ENCODE measurements around the gene VWC2.

The VWC2 gene

GRCh38 chr7:49852619-49853462 is 79.4 kb downstream of the VWC2 start:
- peak; percentile 41 for DNase-seq

DNA sequence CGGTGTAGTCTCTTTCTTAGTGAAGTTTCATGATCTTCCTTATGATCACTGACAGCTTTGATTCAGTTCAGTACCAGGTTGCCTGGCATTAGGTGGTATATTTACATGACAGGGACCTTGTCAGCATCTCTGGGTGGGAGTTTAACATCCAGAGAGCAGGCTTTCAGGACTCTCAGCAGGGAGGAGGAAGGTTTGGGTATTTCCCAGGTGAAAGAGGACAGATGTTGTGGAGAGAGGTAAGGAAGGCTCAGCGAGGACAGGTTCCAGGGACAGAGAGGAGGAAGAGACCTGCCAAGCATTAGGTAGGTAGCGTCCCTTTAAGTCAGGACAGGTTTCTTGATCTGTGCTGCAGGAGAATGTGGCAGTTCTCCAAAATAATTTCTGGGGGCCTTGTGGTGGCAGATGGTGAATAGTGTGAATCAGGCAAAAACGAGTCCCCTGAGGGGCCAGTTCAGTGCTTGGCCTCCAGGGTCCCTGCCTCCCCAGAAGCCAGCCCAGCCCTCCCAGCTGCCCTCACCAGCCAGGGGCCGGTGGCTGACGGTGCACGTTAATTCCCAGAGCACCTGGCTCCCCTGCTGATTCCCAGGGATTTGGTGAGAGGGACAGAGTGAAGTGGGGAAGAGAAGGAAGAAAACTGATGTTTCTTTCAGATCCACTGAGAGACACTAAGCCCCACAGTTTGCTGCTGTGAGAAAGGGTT is 82.0 kb downstream of the VWC2 start:
- no peak for DNase-seq

- no peak for DNase-seq
These were observed 86.9 kb downstream of the VWC2 start for GRCh38 chr7:49860293-49860692.

DNA sequence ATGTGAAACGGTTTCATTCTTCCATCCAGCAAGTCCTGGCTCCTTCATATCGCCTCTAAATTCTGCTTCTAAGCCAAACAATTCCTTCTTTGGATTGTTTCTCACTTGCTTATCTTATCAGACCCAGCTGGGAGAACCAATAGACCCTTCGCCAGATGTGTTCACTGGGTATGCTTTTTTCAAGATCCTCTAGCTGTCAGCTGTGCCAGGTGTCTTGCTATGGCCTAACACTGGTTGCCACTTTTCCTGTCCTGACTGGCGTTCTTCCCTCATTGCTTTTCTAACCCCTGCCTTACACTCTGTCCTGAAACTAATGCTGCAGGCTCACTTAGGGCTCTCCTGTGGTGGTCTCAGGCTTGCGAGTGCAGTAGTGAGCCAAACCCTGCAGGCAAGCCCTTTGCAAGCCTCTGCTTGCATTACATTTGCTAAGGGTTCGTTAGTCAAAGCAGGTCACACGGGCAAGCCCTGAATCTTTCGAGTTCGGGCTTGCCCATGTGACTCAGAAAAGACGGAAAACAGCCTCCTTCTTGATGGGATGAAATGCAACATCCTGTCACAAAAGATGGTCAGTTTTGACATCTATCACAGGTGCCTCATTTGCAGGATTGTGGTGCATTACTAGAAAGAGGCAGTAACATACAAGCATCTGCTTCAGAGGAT is 92.8 kb downstream of the VWC2 start:
- no peak for DNase-seq

DNA sequence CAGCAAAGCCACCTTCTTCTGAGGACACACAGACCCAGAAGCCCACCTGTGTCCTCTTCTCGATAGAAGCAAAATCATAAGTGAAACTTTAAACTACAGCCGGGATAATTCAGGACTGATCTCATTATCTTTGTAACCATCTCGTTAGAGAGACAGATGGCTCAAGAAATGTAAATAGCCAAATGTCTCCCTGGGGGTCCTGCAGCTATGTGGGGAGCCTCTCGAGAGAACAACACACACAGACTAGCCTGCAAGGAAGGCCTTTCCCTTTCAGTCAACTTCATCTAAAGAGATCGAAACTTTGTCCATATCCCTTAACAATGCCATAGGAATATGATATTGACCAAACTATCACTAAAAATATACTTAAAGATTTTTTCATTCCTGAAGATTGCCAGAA is 93.5 kb downstream of the VWC2 start:
- DNase-seq = no peak

GRCh38 chr7:49873420-49873819 is 100.0 kb downstream of the VWC2 start:
- no peak for DNase-seq

DNA sequence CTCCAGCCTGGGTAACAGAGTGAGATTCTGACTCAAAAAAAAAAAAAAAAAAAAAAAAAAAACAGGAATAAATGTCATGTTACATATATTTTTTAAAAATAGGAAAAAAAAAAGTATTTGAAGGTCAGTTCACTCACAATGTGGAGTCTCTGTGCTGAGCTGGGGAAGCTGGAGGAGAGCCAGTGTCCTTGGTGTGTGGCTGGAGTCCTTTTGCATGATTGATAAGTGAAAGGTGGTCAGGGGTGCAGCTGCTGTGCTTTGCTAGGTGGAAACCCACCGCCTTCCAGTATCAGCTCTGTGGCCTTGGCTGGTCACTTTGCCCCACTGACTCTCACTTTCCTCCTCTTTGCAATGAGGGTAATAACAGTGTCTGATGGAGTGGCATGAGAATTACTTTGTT is 101.9 kb downstream of the VWC2 start:
- no peak for DNase-seq

GRCh38 chr7:49876202-49876601 is 102.8 kb downstream of the VWC2 start:
- no peak for DNase-seq

GRCh38 chr7:49878089-49878488 is 104.7 kb downstream of the VWC2 start:
- no peak for DNase-seq

DNA sequence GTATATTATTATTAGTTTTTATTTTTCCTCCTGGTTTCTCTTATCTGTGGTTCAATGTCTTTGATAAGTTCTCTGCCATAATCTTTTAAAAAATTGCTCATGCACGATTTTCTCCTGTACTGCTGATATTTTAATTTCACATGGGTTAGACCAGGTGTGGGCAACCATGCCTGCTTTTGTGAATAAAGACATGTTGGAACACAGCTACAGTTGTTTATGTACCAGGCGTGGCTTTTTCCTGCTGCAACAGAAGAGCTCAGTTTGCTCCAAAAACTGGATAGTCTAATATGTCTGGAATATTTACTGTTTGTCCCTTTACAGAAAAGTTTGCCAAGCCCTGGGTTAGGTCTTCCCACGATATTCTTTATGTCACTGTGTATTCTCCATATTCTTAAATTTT is 105.2 kb downstream of the VWC2 start:
- DNase-seq = no peak

DNA sequence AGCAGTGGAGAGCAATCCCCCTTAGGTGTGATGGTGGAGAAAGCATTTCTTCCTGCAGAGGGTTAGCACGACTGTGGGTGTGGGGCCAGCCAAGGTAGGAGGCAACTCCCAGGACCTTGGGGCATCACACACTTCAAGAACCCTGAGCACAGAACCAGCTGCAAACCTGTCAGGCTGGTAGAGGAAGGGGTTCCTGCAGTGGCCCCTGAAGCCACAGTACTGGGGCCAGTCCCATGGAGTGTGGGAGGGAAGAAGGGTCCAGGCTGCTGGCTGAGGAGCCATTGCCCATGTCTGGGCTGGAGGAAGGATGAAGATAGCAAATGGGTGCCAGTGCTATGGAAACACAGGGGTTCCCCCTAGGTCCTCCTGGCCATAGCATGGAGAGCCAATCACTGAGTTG is 110.5 kb downstream of the VWC2 start:
- DNase-seq = no peak

DNA sequence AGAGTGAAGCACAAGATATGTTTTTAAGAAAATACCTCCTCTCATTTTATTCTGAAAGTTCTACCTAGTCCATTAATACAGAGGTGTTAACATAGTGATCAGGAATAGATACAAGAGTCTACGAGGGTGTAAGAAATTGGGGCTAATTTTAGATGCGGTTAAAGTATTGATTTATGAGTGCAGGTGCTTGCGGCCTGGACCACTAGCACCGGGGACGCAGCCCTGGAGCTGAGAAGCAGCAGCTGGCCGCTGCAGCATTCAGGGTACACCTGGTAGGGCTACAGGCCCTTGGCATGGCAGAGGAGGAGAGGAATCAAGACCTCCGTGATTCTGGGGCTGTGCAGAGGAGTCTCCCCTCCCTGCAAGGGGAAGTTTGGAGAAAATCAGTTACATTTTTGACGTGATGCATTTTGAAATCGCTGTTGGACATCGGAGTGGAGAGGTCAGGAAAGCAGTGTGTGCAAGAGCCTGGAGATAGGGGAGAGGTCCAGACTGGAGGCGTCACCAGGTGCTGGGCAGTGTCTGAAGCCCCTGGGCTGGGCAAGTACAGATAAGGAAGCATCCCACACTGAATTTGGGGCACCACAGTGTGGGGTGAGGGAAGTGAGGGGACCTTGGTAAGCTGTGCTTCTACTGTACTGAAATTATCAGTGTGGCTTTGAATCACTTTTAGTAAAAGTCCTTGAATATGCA is 112.3 kb downstream of the VWC2 start:
- no peak for DNase-seq

DNA sequence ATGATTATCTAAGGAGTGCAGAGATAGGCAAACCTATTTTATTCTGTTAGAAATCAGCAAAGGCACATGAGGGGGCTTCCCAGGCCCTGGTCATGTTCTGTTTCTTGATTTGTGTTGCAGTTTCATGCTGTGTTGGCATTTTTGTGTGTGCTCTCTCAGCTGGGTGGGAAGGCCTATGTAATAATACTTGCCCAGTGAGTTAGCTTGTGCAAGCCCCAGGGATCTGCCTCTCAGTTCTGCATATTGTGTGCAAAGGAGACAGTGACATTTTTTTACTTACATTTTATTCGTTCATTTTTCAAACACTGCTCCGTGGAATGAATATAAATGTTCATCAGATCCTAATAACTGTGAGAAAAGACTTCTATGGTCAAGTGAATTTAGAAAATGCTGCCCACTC is 119.0 kb downstream of the VWC2 start:
- no peak for DNase-seq

DNA sequence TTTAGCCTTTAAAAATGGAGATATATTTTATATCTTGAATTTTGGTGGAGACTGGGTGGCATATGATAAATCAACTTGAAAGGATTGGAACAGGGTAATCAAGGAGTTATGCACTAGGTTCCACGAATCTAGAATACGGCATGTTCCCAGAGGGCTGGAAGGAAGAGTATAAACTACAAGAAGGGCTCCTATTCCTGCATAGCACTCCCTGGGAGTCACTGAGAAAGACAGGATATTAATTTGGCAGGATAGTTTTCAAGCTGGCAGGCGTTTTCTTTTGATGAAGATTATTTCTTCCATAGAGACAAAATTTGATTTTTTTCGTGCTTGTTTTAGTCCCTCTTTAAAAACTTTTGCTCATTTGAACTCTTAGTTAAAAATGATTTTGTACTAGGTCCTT is 119.7 kb downstream of the VWC2 start:
- no peak for DNase-seq

DNA sequence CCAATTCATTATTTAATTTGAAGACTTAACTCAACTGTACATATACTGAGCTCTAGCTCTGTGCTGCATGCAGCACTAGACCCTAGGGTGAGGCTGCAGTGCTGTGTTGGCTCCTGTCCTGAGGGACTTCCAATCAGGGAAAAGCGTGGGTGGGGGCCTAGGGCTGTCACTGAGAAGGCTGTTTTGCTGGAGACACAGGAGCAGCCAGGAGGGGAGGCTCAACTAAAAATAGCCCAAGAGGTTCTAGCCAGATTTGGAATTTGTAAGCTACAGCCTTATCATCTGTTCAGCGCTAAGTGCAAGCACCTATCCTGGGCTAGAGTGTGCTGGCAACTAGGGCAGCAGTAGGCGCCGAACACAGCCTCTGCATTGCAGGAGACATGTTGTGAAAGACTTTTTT is 121.1 kb downstream of the VWC2 start:
- no peak for DNase-seq

GRCh38 chr7:49911909-49912308 is 138.5 kb downstream of the VWC2 start:
- DNase-seq = no peak

DNA sequence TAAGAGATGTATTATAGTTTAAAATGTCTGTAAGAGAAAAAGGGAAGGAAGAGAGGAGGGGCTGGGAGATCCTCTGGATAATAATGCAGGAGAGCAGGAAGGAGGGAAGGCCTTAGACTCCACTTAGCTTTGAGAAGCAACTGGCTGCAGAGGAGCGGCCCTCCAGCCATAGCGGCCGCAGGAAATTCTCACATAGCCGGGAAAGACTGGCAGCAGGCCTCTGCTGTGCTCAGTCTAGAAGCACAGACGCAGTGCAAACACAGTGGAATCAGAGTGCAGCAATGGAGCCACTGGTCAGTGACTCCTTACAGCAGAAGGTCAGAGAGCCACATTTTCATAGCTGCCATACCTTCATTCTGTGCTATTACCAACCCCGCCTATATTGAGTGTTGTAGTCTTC is 153.3 kb downstream of the VWC2 start:
- no peak for DNase-seq

DNA sequence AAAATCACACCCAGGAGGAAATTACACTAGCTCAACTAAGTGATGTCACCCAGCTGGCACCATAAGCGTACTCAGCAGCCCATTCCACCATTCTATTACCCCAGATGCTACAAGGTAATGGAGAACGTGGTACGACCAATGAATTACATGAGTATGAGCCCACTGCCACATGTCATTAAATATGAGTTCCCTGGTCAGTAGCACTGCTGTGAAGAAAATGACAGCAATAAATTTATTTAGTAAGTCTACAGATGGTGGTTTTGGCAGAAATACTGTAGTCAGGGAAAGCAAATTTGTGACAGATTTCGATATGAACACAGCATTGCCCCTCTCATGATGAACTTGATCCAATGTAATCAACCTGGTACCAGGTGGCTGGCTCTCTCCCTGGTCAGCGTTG is 154.2 kb downstream of the VWC2 start:
- no peak for DNase-seq

DNA sequence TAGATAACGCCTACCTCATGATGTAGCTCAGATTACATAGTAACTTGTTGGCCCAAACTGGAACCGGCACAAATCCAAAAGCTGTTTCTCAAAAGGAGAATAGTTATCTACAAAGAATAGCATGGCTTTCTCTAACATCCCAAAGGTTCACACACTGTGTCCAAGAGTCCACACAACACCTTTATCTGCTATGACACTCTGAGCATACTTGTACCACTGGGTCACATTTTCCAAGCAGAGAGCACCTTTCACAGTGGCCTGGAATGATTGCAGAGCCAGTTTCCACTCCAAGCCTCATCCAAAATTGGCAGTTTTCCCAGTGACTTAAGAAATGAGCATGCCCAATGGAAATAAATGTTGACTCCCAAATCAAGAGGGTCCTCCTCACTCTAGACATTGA is 155.3 kb downstream of the VWC2 start:
- DNase-seq = no peak

GRCh38 chr7:49931627-49932026 is 158.2 kb downstream of the VWC2 start:
- no peak for DNase-seq

- no peak for DNase-seq
These were observed 164.2 kb downstream of the VWC2 start for GRCh38 chr7:49937608-49938007.
